HS-5 (cell line): ENCODE measurements around the gene NARF.

ENCODE experiments used
- DNase-seq: peaks from one replicate; pipeline ENCODE4 v3.0.0-alpha.2; 2012; ENCODE audit warnings: low read depth

The NARF gene

GRCh38 chr17:82474223-82475010, 15.9 kb downstream of the NARF start:
- DNase-seq: no peak

GRCh38 chr17:82475458-82475857, 16.9 kb downstream of the NARF start:
- DNase-seq: no peak

GRCh38 chr17:82477934-82478333, 19.4 kb downstream of the NARF start:
- DNase-seq: no peak

GRCh38 chr17:82479602-82480001, 21.1 kb downstream of the NARF start:
- DNase-seq: no peak

GRCh38 chr17:82480318-82480717, 21.8 kb downstream of the NARF start:
- no peak for DNase-seq

GRCh38 chr17:82483204-82483660, 24.7 kb downstream of the NARF start:
- no peak for DNase-seq

GRCh38 chr17:82483836-82484235, 25.3 kb downstream of the NARF start:
- no peak for DNase-seq

GRCh38 chr17:82486231-82487094, 27.9 kb downstream of the NARF start:
- no peak for DNase-seq

- no peak for DNase-seq
Observed at GRCh38 chr17:82487910-82488309, 29.4 kb downstream of the NARF start.

- DNase-seq: no peak
Observed at GRCh38 chr17:82489117-82489516, 30.6 kb downstream of the NARF start.

- DNase-seq: no peak
Observed at GRCh38 chr17:82489851-82490511, 31.4 kb downstream of the NARF start.

GRCh38 chr17:82490512-82491195, 32.1 kb downstream of the NARF start:
- DNase-seq: no peak

GRCh38 chr17:82491196-82491530, 32.6 kb downstream of the NARF start:
- DNase-seq: no peak

- no peak for DNase-seq
Observed at GRCh38 chr17:82491533-82491932, 33.0 kb downstream of the NARF start.

GRCh38 chr17:82492643-82493225, 34.2 kb downstream of the NARF start:
- peak; percentile 53 for DNase-seq

- no peak for DNase-seq
Observed at GRCh38 chr17:82493226-82493781, 34.8 kb downstream of the NARF start.

- peak; percentile 93 for DNase-seq
Observed at GRCh38 chr17:82494236-82495055, 35.9 kb downstream of the NARF start.

- no peak for DNase-seq
Observed at GRCh38 chr17:82495844-82496528, 37.4 kb downstream of the NARF start.

GRCh38 chr17:82496529-82497434, 38.2 kb downstream of the NARF start:
- DNase-seq: peak; percentile 56
